GM18907 (cell line): ENCODE data around the gene MBNL1.
"Not testable (repeated sequence)": the region's sequence is repeated elsewhere in the genome, so short reads cannot be mapped to it uniquely, and the experiment has no call there.

Source experiments
- ATAC-seq: cut with Tn5 transposase; IDR thresholded peaks from one replicate; pipeline ENCODE4 v1.9.1; 2021; ENCODE audit warnings: mild to moderate bottlenecking, moderate library complexity; ENCODE audit not compliant: unreplicated experiment

MBNL1 gene

GRCh38 chr3:152436707-152437590 is 168.2 kb downstream of the MBNL1 start:
- no peak for ATAC-seq

DNA sequence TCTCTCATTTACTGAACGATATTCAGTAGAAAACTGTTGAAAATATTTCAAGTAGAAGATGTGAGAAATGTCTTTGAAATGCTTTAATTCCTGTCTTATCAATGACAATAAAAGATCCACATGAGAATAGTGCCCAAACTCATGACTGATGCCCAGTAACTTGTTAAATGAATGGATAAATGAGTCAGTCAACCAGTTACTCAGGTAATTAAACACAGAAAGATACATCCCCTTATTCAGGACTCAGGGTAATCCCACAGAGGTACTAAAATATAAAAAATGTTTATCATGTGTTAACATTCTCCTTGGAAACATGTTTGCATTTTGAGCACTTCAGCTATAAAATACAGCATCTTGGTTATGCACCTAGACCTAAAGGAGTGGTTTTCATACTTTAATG is 169.5 kb downstream of the MBNL1 start:
- ATAC-seq = no peak

- no peak for ATAC-seq
Measured at GRCh38 chr3:152438706-152439105, 170.0 kb downstream of the MBNL1 start.

DNA sequence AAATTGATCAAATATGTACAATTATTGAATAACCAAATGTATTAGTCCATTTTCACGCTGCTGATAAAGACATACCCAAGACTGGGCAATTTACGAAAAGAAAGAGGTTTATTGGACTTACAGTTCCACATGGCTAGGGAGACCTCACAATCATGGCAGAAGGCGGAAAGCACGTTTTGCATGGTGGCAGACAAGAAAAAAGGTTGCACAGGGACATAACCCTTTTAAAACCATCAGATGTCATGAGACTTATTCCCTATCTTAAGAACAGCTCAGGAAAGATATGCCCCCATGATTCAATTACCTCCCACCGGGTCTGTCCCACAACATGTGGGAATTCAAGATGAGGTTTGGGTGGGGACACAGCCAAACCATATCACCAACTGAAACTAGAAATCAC is 171.5 kb downstream of the MBNL1 start:
- not testable (repeated sequence) for ATAC-seq

DNA sequence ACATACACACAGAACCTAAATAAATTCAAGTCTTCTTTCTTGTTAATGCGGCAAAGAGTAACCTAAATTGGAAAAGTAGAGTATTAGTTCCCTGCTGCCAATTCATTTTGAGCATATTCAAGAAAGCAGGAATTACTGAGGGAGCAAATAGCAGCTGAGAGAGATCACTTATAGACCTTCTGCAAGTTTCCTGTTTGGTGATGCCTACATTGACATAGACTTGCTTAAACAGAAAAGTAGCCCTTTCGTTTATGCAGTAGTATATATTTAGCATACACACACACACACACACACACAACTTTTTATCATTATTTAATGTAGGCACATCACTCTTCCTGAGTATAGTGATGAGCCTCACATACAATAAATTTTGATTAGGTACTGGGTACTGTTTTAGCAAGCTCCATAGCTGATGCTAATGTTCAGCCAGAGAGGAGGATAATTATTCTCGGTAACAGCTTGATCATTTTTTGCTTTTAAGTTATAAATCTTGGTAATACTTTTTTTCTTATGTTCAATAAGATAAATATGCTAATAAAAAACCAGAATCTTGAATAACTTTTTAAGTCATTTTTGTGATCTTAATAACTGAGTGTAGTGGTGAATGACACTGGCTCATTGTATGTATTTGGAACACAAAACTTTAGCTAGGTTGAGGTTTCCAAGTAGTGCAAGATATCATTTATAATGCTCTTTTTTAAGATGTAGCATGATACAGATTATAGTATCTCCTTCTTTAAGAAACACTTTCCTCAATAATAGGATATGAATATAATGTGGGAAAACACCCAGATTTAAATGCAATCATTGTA is 174.7 kb downstream of the MBNL1 start:
- ATAC-seq = peak; percentile 44

DNA sequence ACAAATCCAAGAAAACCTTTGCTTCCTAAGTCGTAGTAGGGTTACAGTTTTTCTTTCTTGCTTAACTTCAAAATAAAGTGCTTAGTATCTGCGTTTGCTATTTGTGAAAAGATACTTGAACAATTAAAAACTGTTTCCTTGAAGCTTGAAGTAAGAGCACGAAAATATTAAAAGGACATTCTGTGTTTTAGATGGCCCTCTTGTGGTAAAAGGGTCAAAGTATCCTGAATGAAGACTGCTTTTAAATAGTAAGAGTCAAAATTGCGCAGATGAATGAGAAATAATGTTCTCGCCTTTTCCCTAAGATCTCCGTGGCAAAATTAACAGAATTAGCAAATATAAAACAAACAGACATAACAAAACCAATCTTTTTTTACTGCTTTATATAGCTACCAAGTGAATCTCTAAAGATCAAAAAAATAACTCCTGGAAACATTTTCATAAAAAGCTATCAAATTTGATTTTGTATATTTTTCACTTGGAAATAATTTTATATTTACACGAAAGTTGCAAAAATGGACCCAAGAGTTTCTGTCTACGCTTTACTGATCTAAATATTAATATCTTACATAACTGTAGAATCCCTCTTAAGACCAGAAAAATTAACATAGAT is 175.4 kb downstream of the MBNL1 start:
- peak; percentile 29 for ATAC-seq

DNA sequence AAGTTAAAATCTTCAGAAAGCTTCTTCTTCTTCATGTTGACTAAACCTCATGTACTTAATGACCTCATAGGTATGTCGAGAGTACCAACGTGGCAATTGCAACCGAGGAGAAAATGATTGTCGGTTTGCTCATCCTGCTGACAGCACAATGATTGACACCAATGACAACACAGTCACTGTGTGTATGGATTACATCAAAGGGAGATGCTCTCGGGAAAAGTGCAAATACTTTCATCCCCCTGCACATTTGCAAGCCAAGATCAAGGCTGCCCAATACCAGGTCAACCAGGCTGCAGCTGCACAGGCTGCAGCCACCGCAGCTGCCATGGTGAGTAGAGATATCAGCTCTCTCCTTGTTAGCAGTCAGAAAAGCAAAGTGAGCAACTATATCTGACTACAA is 176.5 kb downstream of the MBNL1 start:
- no peak for ATAC-seq

GRCh38 chr3:152446495-152446894 is 177.8 kb downstream of the MBNL1 start:
- no peak for ATAC-seq

GRCh38 chr3:152447511-152447910 is 178.8 kb downstream of the MBNL1 start:
- ATAC-seq = no peak

- no peak for ATAC-seq
Measured at GRCh38 chr3:152448091-152448490, 179.4 kb downstream of the MBNL1 start.

GRCh38 chr3:152452318-152452717 is 183.6 kb downstream of the MBNL1 start:
- ATAC-seq = no peak

GRCh38 chr3:152454076-152454875 is 185.5 kb downstream of the MBNL1 start:
- no peak for ATAC-seq

GRCh38 chr3:152455989-152456388 is 187.3 kb downstream of the MBNL1 start:
- no peak for ATAC-seq

GRCh38 chr3:152457500-152458375 is 189.0 kb downstream of the MBNL1 start:
- no peak for ATAC-seq

GRCh38 chr3:152458376-152459117 is 189.8 kb downstream of the MBNL1 start:
- no peak for ATAC-seq

DNA sequence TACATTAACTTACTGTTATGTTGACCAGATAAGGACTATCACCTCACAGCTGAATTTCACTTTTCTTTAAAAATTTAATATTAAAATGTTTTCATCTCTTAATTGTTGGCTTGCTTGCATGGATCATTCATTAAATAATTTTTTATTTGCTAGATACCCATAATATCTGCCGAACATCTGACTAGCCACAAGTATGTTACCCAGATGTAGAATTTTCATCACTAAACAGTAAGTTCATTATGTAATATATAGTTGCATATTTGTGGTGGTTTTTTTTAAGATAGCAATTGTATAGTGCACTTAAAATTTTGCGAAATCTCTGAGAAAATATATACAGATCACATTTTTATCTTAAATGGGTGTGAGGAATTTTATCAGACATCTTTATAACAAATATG is 190.4 kb downstream of the MBNL1 start:
- no peak for ATAC-seq

DNA sequence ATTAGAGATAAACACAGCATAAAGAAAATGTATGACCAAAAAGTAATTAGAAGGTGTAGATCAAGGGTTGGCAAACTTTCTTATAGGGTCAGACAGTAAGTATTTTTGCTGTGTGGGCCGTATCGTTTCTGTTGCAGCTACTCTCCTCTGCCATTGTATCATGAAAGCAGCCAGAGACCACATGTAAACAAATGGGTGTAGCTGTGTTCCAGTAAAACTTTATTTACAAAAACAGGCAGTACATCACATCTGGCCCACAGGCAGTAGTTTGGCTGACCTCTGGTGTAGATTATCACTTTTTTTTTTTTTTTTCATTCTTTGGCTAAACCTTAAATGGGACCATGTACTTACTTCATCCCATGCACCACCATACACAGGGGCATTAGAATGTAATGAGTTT is 190.8 kb downstream of the MBNL1 start:
- no peak for ATAC-seq

GRCh38 chr3:152460936-152461335 is 192.2 kb downstream of the MBNL1 start:
- no peak for ATAC-seq

GRCh38 chr3:152461460-152461859 is 192.7 kb downstream of the MBNL1 start:
- ATAC-seq = no peak
